GM19397 (cell line): Measurements from ENCODE around the gene CBX6.
A peak's percentile ranks its signal among the peaks of the same experiment; 100 is the strongest.
"Not testable (repeated sequence)": the region's sequence is repeated elsewhere in the genome, so short reads cannot be mapped to it uniquely, and the experiment has no call there.

ENCODE experiments used
- ATAC-seq: cut with Tn5 transposase; IDR thresholded peaks from one replicate; pipeline ENCODE4 v1.9.1; 2021; ENCODE audit warnings: mild to moderate bottlenecking, moderate library complexity; ENCODE audit not compliant: unreplicated experiment

Gene CBX6

GRCh38 chr22:38872172-38872830 is at the start of gene CBX6:
Gene CBX6, minus strand, starts transcription at chr22:38872216. Its CDS starts 26 bp downstream, at chr22:38872190.
- peak; percentile 71 for ATAC-seq

- no peak for ATAC-seq
These were observed 49.8 kb upstream of the CBX6 start for GRCh38 chr22:38921806-38922205.

GRCh38 chr22:38921120-38921519 is 49.1 kb upstream of the CBX6 start:
- no peak for ATAC-seq

- no peak for ATAC-seq
These were observed 47.7 kb upstream of the CBX6 start for GRCh38 chr22:38919631-38920190.

GRCh38 chr22:38911434-38911833 is 39.4 kb upstream of the CBX6 start:
- ATAC-seq: no peak

- ATAC-seq: no peak
These were observed 35.8 kb upstream of the CBX6 start for GRCh38 chr22:38907767-38908166.

GRCh38 chr22:38906052-38906451 is 34.0 kb upstream of the CBX6 start:
- ATAC-seq: no peak

- not testable (repeated sequence) for ATAC-seq
These were observed 32.1 kb upstream of the CBX6 start for GRCh38 chr22:38904052-38904617.

GRCh38 chr22:38901111-38901641 is 29.2 kb upstream of the CBX6 start:
- no peak for ATAC-seq

GRCh38 chr22:38900677-38901076 is 28.7 kb upstream of the CBX6 start:
- ATAC-seq: no peak

GRCh38 chr22:38891256-38891655 is 19.2 kb upstream of the CBX6 start:
- no peak for ATAC-seq

- ATAC-seq: no peak
These were observed 18.4 kb upstream of the CBX6 start for GRCh38 chr22:38890377-38890776.

GRCh38 chr22:38886333-38886732 is 14.3 kb upstream of the CBX6 start:
- no peak for ATAC-seq

GRCh38 chr22:38882972-38883622 is 11.1 kb upstream of the CBX6 start:
- ATAC-seq: no peak

- ATAC-seq: no peak
These were observed 10.2 kb upstream of the CBX6 start for GRCh38 chr22:38881997-38882879.

- ATAC-seq: no peak
These were observed 9.5 kb upstream of the CBX6 start for GRCh38 chr22:38881464-38881871.

- no peak for ATAC-seq
These were observed 7.9 kb upstream of the CBX6 start for GRCh38 chr22:38879961-38880360.

- ATAC-seq: no peak
These were observed 7.2 kb upstream of the CBX6 start for GRCh38 chr22:38879108-38879729.

GRCh38 chr22:38878001-38878400 is 6.0 kb upstream of the CBX6 start:
- no peak for ATAC-seq

GRCh38 chr22:38874529-38875222 is 2.7 kb upstream of the CBX6 start:
- no peak for ATAC-seq
